Measurements from ENCODE around the gene CEP295NL. TPM values are rescaled to one million over a fixed set of nuclear protein-coding genes. Genes with fewer than 3 reads are reported as not detected.
A peak's percentile ranks its signal among the peaks of the same experiment; 100 is the strongest.

The CEP295NL gene
- total RNA-seq, 1 donor from 2014 or later: 1.6 TPM

DNA sequence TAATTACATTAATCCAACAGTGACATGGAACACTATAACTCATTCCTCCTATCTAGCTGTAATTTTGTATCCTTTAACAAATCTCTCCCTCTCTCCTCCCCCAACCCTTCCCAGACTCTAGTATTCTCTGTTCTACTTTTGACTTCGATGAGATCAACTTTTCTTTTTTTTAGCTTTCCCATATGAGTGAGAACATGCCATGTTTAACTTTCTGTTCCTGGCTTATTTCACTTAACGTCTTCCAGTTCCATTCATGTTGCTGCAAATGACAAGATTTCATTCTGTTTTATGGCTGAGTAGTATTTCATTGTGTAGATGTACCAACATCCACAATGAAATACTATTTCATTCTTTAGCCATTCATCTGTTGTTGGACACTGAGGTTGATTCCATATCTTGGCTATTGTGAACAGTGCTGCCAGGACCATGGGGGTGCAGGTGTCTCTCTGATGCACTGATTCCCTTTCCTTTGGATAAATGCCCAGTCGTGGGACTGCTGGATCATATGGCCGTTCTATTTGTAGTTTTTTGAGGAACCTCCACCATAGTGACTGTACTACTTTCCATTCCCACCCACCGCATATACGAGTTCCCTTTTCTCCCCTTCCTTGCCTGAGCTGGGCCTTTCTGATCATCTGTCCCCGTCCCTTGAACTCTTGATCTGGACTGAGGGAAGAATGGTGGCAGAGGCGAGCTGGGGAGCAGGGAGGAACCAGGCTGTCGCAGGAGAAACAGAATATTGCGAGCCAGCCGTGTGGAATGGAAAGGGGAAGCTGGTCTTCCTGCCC is 7.7 kb upstream of the CEP295NL start:
- Histone ChIP-seq H3K4me1 (ENCODE audit: insufficient read depth, low read length) (no peaks in the 10 kb centered on the region), H3K4me3 (ENCODE audit: insufficient read depth, low read depth, low read length) (no peak overlapping the region), H2AFZ (ENCODE audit: low read depth, low read length) (no peak overlapping the region), H3K27me3 (ENCODE audit: insufficient read depth, low read length) (no peaks in the 10 kb centered on the region), H3K79me2 (ENCODE audit: insufficient read depth, low read length) (peaks cover 93% of the 10 kb centered on the region), H3K9ac (ENCODE audit: low read length) (no peak overlapping the region), H3K9me3 (ENCODE audit: insufficient read depth, low read depth, low read length) (no peaks in the 10 kb centered on the region), H3K36me3 (ENCODE audit: insufficient read depth, low read length) (no peaks in the 10 kb centered on the region), H4K20me1 (ENCODE audit: insufficient read depth, low read length) (peaks cover 84% of the 10 kb centered on the region), H3K27ac (ENCODE audit: low read depth, low read length) (no peak overlapping the region), H3K4me2 (ENCODE audit: low read length) (no peak overlapping the region)
- FAIRE-seq: no peak
- peaks cover 5% of the 10 kb centered on the region for H3K36me3 Mint-ChIP-seq (ENCODE audit: low read depth, unreplicated experiment)
- no peaks in the 10 kb centered on the region for H3K4me1 Mint-ChIP-seq (ENCODE audit: low read depth, unreplicated experiment)
- no peaks in the 10 kb centered on the region for H3K9me3 Mint-ChIP-seq (ENCODE audit: unreplicated experiment)
- H3K27ac Mint-ChIP-seq (ENCODE audit: unreplicated experiment): peak overlapping the region; percentile 59
- H3K27me3 Mint-ChIP-seq (ENCODE audit: low read depth, unreplicated experiment): no peaks in the 10 kb centered on the region
- TF ChIP-seq, protein P1, sequence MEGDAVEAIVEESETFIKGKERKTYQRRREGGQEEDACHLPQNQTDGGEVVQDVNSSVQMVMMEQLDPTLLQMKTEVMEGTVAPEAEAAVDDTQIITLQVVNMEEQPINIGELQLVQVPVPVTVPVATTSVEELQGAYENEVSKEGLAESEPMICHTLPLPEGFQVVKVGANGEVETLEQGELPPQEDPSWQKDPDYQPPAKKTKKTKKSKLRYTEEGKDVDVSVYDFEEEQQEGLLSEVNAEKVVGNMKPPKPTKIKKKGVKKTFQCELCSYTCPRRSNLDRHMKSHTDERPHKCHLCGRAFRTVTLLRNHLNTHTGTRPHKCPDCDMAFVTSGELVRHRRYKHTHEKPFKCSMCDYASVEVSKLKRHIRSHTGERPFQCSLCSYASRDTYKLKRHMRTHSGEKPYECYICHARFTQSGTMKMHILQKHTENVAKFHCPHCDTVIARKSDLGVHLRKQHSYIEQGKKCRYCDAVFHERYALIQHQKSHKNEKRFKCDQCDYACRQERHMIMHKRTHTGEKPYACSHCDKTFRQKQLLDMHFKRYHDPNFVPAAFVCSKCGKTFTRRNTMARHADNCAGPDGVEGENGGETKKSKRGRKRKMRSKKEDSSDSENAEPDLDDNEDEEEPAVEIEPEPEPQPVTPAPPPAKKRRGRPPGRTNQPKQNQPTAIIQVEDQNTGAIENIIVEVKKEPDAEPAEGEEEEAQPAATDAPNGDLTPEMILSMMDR (IDR thresholded peaks at IDR 0.05; ENCODE audit: insufficient read depth, low read depth, low read length): no peak
- no peak for TF ChIP-seq EZH2 (IDR thresholded peaks at IDR 0.05; ENCODE audit: insufficient read depth, low read length)
- no peak for DNase-seq (ENCODE audit: low read depth)
- peak overlapping the region; percentile 18 for H3K4me3 Mint-ChIP-seq (ENCODE audit: unreplicated experiment)

DNA sequence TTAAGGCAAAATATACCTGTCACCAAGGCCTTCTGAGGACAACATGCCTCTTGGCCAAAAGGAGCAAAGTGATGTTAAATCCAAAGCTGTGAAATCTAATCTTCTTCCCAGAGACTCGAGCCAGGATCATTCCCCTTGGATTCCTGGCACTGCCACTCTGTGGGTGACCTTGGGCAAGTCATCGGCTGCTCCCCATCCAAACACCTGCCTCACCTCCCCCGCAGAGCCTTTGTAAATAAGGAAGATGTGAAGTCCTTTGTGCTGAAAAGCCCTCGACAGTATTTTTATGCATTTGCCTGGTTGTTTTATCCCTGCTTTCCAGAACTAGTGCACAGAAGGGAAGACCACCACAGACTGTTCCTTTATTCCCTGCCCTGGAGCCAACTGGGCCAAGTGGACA is 5.4 kb upstream of the CEP295NL start:
- Histone ChIP-seq H3K36me3 (ENCODE audit: insufficient read depth, low read length) (peaks cover 6% of the 10 kb centered on the region), H3K4me3 (ENCODE audit: insufficient read depth, low read depth, low read length) (no peak overlapping the region), H2AFZ (ENCODE audit: low read depth, low read length) (no peak overlapping the region), H3K27me3 (ENCODE audit: insufficient read depth, low read length) (no peaks in the 10 kb centered on the region), H3K9ac (ENCODE audit: low read length) (no peak overlapping the region), H3K27ac (ENCODE audit: low read depth, low read length) (no peak overlapping the region), H3K9me3 (ENCODE audit: insufficient read depth, low read depth, low read length) (no peaks in the 10 kb centered on the region), H4K20me1 (ENCODE audit: insufficient read depth, low read length) (peaks cover 93% of the 10 kb centered on the region), H3K4me2 (ENCODE audit: low read length) (no peak overlapping the region), H3K4me1 (ENCODE audit: insufficient read depth, low read length) (peaks cover 11% of the 10 kb centered on the region), H3K79me2 (ENCODE audit: insufficient read depth, low read length) (peaks cover 98% of the 10 kb centered on the region)
- peaks cover 6% of the 10 kb centered on the region for H3K36me3 Mint-ChIP-seq (ENCODE audit: low read depth, unreplicated experiment)
- no peak for TF ChIP-seq EZH2 (IDR thresholded peaks at IDR 0.05; ENCODE audit: insufficient read depth, low read length)
- TF ChIP-seq, protein P1 (IDR thresholded peaks at IDR 0.05; ENCODE audit: insufficient read depth, low read depth, low read length): no peak
- no peak overlapping the region for H3K27ac Mint-ChIP-seq (ENCODE audit: unreplicated experiment)
- FAIRE-seq (no peak), DNase-seq (ENCODE audit: low read depth) (no peak)
- H3K27me3 Mint-ChIP-seq (ENCODE audit: low read depth, unreplicated experiment): no peaks in the 10 kb centered on the region
- H3K4me1 Mint-ChIP-seq (ENCODE audit: low read depth, unreplicated experiment): peaks cover 9% of the 10 kb centered on the region
- peak overlapping the region; percentile 34 for H3K4me3 Mint-ChIP-seq (ENCODE audit: unreplicated experiment)
- no peaks in the 10 kb centered on the region for H3K9me3 Mint-ChIP-seq (ENCODE audit: unreplicated experiment)

DNA sequence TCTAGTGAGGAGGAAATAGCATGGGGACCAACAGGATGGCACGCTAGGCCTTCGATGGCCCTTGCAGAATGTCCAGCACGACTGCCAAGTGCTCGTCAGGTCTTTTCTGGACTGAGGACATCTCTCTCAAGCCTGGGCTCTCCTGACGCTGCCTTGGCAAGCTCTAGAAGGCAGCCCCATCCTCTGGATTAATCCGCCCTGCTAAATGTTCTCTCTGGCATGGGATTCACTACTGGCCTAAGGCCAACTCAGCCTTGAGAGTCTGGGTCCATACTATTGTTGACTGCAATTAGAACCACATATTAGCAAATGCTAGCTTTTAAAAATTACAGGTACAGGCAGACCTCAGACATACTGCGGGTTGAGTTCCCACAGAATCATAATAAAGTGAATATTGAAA is 2.5 kb upstream of the CEP295NL start:
- Mint-ChIP-seq H3K4me3 (ENCODE audit: unreplicated experiment) (no peak overlapping the region), H3K27me3 (ENCODE audit: low read depth, unreplicated experiment) (no peaks in the 10 kb centered on the region), H3K36me3 (ENCODE audit: low read depth, unreplicated experiment) (peaks cover 16% of the 10 kb centered on the region), H3K9me3 (ENCODE audit: unreplicated experiment) (no peaks in the 10 kb centered on the region), H3K27ac (ENCODE audit: unreplicated experiment) (no peak overlapping the region), H3K4me1 (ENCODE audit: low read depth, unreplicated experiment) (peaks cover 19% of the 10 kb centered on the region)
- Histone ChIP-seq H3K4me3 (ENCODE audit: insufficient read depth, low read depth, low read length) (no peak overlapping the region), H3K36me3 (ENCODE audit: insufficient read depth, low read length) (peaks cover 12% of the 10 kb centered on the region), H3K79me2 (ENCODE audit: insufficient read depth, low read length) (peaks cover 98% of the 10 kb centered on the region), H2AFZ (ENCODE audit: low read depth, low read length) (no peak overlapping the region), H3K9ac (ENCODE audit: low read length) (no peak overlapping the region), H4K20me1 (ENCODE audit: insufficient read depth, low read length) (peaks cover 96% of the 10 kb centered on the region), H3K4me1 (ENCODE audit: insufficient read depth, low read length) (peaks cover 17% of the 10 kb centered on the region), H3K9me3 (ENCODE audit: insufficient read depth, low read depth, low read length) (no peaks in the 10 kb centered on the region), H3K27me3 (ENCODE audit: insufficient read depth, low read length) (no peaks in the 10 kb centered on the region), H3K27ac (ENCODE audit: low read depth, low read length) (no peak overlapping the region), H3K4me2 (ENCODE audit: low read length) (no peak overlapping the region)
- no peak for FAIRE-seq
- TF ChIP-seq, protein P1 (IDR thresholded peaks at IDR 0.05; ENCODE audit: insufficient read depth, low read depth, low read length): no peak
- no peak for TF ChIP-seq EZH2 (IDR thresholded peaks at IDR 0.05; ENCODE audit: insufficient read depth, low read length)
- no peak for DNase-seq (ENCODE audit: low read depth)
